OCI-LY7 (cell line): ENCODE results near the gene PAK3. TPM values are rescaled to one million over a fixed set of nuclear protein-coding genes. Genes with fewer than 3 reads are reported as not detected.

ENCODE experiments used
- Bru-seq: library from RNA; stranded (reverse); fragments of 400-500 nt; gene quantifications from one replicate; lab custom pipeline; 2021; lab: Mats Ljungman, UMichigan
- BruChase-seq, 2 experiments: library from RNA; stranded (reverse); fragments of 400-500 nt; gene quantifications; one replicate each; lab custom pipeline; 2021; lab: Mats Ljungman, UMichigan
- BruUV-seq: library from RNA; stranded (reverse); fragments of 400-500 nt; replicated peaks from 2 replicates; lab custom pipeline; 2021; lab: Mats Ljungman, UMichigan
- CTCF ChIA-PET: fragments of 300-600 bp; sonication (Branson Sonifier 250); formaldehyde crosslinking; loops from one replicate; lab custom pipeline; 2022; ENCODE audit warnings: antibody characterized with exemption; ENCODE audit not compliant: unreplicated experiment; lab: Charles Lee
- POLR2A ChIA-PET: fragments of 300-600 bp; sonication (Branson Sonifier 250); formaldehyde crosslinking; loops from one replicate; lab custom pipeline; 2022; ENCODE audit warnings: antibody characterized with exemption; lab: Charles Lee
- DNase-seq: peaks from one replicate; pipeline ENCODE4 v3.0.0-alpha.2; 2015; ENCODE audit warnings: low spot score
- H2AFZ ChIP-seq: fragments of 200-600 bp; sonication (generic), shearing (Covaris generic); 2 replicates; pipeline ENCODE4 v1.6.1; 2014; ENCODE audit warnings: mild to moderate bottlenecking, antibody characterized with exemption, low read length, moderate library complexity
- H3K27ac ChIP-seq: fragments of 200-600 bp; sonication (generic); 2 replicates; pipeline ENCODE4 v1.5.1; 2014; ENCODE audit warnings: mixed run types, low read depth, mild to moderate bottlenecking, moderate library complexity, low read length, inconsistent platforms; ENCODE audit not compliant: poor library complexity, severe bottlenecking
- H3K36me3 ChIP-seq: fragments of 200-600 bp; sonication (generic); 2 replicates; pipeline ENCODE4 v1.6.1; 2014; ENCODE audit warnings: mild to moderate bottlenecking, antibody characterized with exemption, low read length, moderate library complexity, mixed read lengths; ENCODE audit not compliant: insufficient read depth
- H3K4me1 ChIP-seq: fragments of 200-600 bp; sonication (generic); 2 replicates; pipeline ENCODE4 v1.5.1; 2014; ENCODE audit warnings: mild to moderate bottlenecking, low read length; ENCODE audit not compliant: insufficient read depth, poor library complexity, severe bottlenecking
- H3K4me2 ChIP-seq: fragments of 200-600 bp; sonication (generic); 2 replicates; pipeline ENCODE4 v1.6.1; 2014; ENCODE audit warnings: mild to moderate bottlenecking, low read length
- H3K4me3 ChIP-seq: fragments of 200-600 bp; sonication (generic); 2 replicates; pipeline ENCODE4 v1.5.1; 2014; ENCODE audit warnings: mild to moderate bottlenecking, low read depth, low read length; ENCODE audit not compliant: poor library complexity, severe bottlenecking
- H3K79me2 ChIP-seq: fragments of 200-600 bp; sonication (generic); 2 replicates; pipeline ENCODE4 v1.6.1; 2016; ENCODE audit warnings: low read depth, mild to moderate bottlenecking, low read length, moderate library complexity, mixed read lengths; ENCODE audit not compliant: insufficient read depth
- H3K9me2 ChIP-seq: fragments of 200-600 bp; sonication (generic); 2 replicates; pipeline ENCODE4 v1.6.1; 2016; ENCODE audit warnings: mild to moderate bottlenecking, low read length, mixed read lengths; ENCODE audit not compliant: insufficient read depth
- H3K9me3 ChIP-seq: fragments of 200-600 bp; sonication (generic); 2 replicates; pipeline ENCODE4 v1.6.1; 2014; ENCODE audit warnings: mild to moderate bottlenecking, mixed run types, low read length, mixed read lengths
- H4K20me1 ChIP-seq: fragments of 200-600 bp; sonication (generic); 2 replicates; pipeline ENCODE4 v1.6.1; 2014; ENCODE audit warnings: mild to moderate bottlenecking, antibody characterized with exemption, low read length, moderate library complexity, mixed read lengths; ENCODE audit not compliant: insufficient read depth
- CTCF ChIP-seq: fragments of 200-600 bp; sonication (generic); conservative IDR thresholded peaks from 2 replicates; pipeline ENCODE4 v1.5.1; 2014; ENCODE audit warnings: mild to moderate bottlenecking, antibody characterized with exemption, low read length, moderate library complexity, mixed read lengths
- EZH2phosphoT487 ChIP-seq: fragments of 200-600 bp; sonication (generic); IDR thresholded peaks from 2 replicates; pipeline ENCODE4 v1.6.1; 2018; ENCODE audit warnings: low read depth, borderline replicate concordance, mild to moderate bottlenecking, mixed run types, antibody characterized with exemption, low read length, moderate library complexity, mixed read lengths
- intact Hi-C: fragments of 100-400 bp; cut with micrococcal nuclease; formaldehyde crosslinking; loops from one replicate; pipeline ENCODE4 v1.10.0; 2022; ENCODE audit not compliant: unreplicated experiment
- long read RNA-seq: library from polyadenylated mRNA; stranded (forward); transcript quantifications from one replicate; pipeline ENCODE4 v2.0.0, GENCODE V29; 2022
- total RNA-seq, 2 experiments: library from RNA; depleted of rRNA in 1 of 2; stranded (reverse); fragments of >200 nt in 1 of 2; shearing (Covaris generic) in 1 of 2; gene quantifications; 2 replicates each; pipeline ENCODE4 v1.2.3, GENCODE V29; 2014 to 2022

Gene PAK3
- not detected in 2 replicates for total RNA-seq (2014; rRNA removed; shearing (Covaris generic))
- total RNA-seq (2022) = not detected in 2 replicates
- Bru-seq, nascent RNA = not detected
- BruChase-seq, experiment 1, labeled RNA remaining after a 6-hour chase = not detected
- BruChase-seq, experiment 2, labeled RNA remaining after a 2-hour chase = not detected
- long read RNA-seq = 0 reads

GRCh38 chrX:111095974-111096895 lies at the start of gene PAK3:
PAK3 (plus strand) TSS chrX:111096191; CDS start chrX:111123104, 26,913 bp downstream.
- no peaks in the 10 kb centered on the region for H4K20me1 ChIP-seq
- no peaks in the 10 kb centered on the region for H3K9me2 ChIP-seq
- intact Hi-C loops = no loop called here
- no TSS peak for BruUV-seq
- H3K79me2 ChIP-seq = no peaks in the 10 kb centered on the region
- TF ChIP-seq CTCF (no peak), EZH2phosphoT487 (no peak)
- H3K27ac ChIP-seq = no peak within 1 kb of the TSS
- ChIA-PET CTCF (no interaction called here), POLR2A (no interaction called here)
- no peaks in the 10 kb centered on the region for H3K9me3 ChIP-seq
- no peaks in the 10 kb centered on the region for H3K4me1 ChIP-seq
- H2AFZ ChIP-seq = no peak within 1 kb of the TSS
- H3K36me3 ChIP-seq = no peaks in the 10 kb centered on the region
- no peak within 1 kb of the TSS for H3K4me2 ChIP-seq
- no peak within 1 kb of the TSS for H3K4me3 ChIP-seq
- DNase-seq = no peak

DNA sequence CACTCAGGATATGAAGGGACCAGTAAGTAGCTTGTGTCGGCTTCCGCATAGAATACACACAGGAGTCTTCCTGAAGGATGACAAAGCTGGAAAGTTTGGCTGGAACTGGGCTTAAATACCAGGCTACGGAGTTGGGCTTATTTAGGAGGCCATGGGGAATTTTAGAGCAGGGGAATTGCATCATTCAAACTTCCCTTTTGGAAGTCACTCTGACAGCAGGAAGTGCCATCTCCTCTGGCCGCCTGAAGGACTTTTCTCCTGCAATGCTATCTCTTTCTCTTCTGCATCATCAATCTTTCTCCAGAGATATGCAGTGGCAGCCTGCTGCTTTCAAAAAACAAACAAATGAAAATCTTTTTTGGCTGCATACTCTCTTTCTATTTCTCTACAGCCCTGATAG lies 48.4 kb upstream of the PAK3 start:
- Histone ChIP-seq H3K9me3 (no peaks in the 10 kb centered on the region), H3K4me2 (no peak overlapping the region), H3K36me3 (no peaks in the 10 kb centered on the region), H3K9me2 (no peaks in the 10 kb centered on the region), H3K27ac (no peak overlapping the region), H2AFZ (no peak overlapping the region), H3K4me3 (no peak overlapping the region), H3K4me1 (no peaks in the 10 kb centered on the region), H4K20me1 (no peaks in the 10 kb centered on the region), H3K79me2 (no peaks in the 10 kb centered on the region)
- CTCF ChIA-PET = no interaction called here
- TF ChIP-seq CTCF (no peak), EZH2phosphoT487 (no peak)
- no peak for DNase-seq
- POLR2A ChIA-PET = no interaction called here
- BruUV-seq = no TSS peak
- intact Hi-C loops = no loop called here
